ENCODE measurements around the gene ATP12A.
"Not testable (repeated sequence)": the region's sequence is repeated elsewhere in the genome, so short reads cannot be mapped to it uniquely, and the experiment has no call there.

The ATP12A gene

DNA sequence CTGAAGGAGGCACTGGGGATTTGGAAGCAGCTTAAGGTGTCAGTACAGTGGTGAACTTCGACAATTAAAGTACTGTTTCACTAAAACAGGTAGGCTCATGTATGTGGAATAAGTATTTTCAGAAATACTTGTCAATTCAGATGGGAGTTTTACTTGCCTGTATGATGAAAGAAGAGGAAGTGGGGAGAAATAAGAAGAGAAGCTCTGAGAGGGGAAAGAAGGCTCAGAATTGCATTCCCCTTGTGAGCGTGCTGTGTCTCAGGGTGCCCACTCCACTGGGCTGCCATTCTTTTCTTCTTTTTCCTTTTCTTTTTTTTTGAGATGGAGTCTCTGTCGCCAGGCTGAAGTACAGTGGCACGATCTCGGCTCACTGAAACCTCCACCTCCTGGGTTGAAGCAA, 45.2 kb downstream of the ATP12A start:
- Histone ChIP-seq H3K4me1 (ENCODE audit: control insufficient read depth, insufficient read depth, low read length) (no peaks in the 10 kb centered on the region), H3K4me3 (ENCODE audit: low read length) (no peak overlapping the region), H3K9me3 (ENCODE audit: control insufficient read depth, insufficient read depth, low read length) (no peaks in the 10 kb centered on the region), H3K27ac (ENCODE audit: low read length) (no peak overlapping the region), H3K36me3 (ENCODE audit: control insufficient read depth, insufficient read depth, low read length) (no peaks in the 10 kb centered on the region), H3K27me3 (ENCODE audit: control insufficient read depth, insufficient read depth, low read length) (no peaks in the 10 kb centered on the region)
- DNase-seq (ENCODE audit: low read depth, low spot score), result no peak
- WGBS (ENCODE audit: insufficient coverage, insufficient read length), result no CpG with 5 or more reads among the region's 5 CpGs

DNA sequence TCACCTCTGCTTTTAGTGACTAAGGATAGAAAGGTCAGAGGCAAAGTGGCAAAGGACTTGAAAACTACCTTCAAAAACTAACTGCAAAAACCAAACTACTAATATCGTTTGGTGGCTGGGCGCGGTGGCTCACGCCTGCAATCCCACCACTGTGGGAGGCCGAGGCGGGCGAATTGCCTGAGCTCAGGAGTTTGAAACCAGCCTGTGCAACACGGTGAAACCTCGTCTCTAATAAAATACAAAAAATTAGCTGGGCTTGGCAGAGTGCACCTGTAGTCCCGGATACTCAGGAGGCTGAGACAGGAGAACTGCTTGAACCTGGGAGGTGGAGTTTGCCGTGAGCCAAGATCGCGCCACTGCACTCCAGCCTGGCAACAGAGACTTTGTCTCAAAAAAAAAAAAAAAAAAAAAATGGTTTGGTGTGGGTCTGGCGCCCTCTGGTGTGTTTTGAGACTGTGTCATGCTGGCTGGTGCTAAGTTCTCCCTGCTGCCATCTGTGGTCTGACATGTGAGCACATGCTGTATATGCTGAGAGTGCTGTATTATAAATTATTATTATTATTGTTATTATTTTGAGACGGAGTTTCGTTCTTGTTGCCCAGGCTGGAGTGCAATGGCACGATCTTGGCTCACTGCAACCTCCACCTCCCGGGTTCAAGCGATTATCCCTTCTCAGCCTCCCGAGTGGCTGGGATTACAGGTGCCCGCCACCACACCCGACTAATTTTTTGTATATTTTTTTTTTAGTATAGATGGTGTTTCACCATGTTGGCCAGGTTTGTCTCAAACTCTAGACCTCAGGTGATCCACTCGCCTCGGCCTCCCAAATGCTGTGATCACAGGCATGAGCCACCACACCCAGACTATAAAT, 47.8 kb downstream of the ATP12A start:
- WGBS (ENCODE audit: insufficient coverage, insufficient read length), result no CpG with 5 or more reads among the region's 24 CpGs
- Histone ChIP-seq H3K4me1 (ENCODE audit: control insufficient read depth, insufficient read depth, low read length) (no peaks in the 10 kb centered on the region), H3K4me3 (ENCODE audit: low read length) (no peak overlapping the region), H3K27me3 (ENCODE audit: control insufficient read depth, insufficient read depth, low read length) (no peaks in the 10 kb centered on the region), H3K27ac (ENCODE audit: low read length) (no peak overlapping the region), H3K9me3 (ENCODE audit: control insufficient read depth, insufficient read depth, low read length) (no peaks in the 10 kb centered on the region), H3K36me3 (ENCODE audit: control insufficient read depth, insufficient read depth, low read length) (no peaks in the 10 kb centered on the region)
- DNase-seq (ENCODE audit: low read depth, low spot score), result no peak

DNA sequence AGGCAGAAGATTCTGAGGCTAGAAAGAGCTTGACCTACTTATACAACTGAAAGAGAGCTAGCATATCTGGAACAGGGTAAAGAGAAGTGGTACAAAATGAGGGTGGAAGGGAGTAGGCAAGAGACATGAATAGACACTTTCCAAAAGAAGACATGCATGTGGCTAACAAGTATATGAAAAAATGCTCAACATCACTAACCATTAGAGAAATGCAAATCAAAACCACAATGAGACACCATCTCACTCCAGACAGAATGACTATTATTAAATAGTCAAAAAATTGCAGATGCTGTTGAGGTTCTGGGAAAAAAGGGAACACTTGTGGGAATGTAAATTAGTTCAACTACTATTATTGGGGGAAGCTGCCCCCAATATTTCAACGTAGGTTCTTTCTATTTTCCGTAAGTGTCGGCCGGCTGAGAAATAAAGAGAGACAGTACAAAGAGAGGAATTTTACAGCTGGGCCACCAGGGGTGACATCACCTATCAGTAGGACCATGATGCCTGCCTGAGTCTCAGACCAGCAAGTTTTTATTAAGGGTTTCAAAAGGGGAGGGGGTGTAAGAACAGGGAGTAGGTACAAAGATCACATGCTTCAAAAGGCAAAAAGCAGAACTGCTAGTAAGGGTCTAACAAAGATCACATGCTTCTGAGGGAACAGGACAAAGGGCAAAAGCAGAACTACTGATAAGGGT, 50.8 kb downstream of the ATP12A start:
- not testable (repeated sequence) for DNase-seq (ENCODE audit: low read depth, low spot score); H3K9me3 ChIP-seq (ENCODE audit: control insufficient read depth, insufficient read depth, low read length); H3K4me3 ChIP-seq (ENCODE audit: low read length); H3K27me3 ChIP-seq (ENCODE audit: control insufficient read depth, insufficient read depth, low read length); H3K36me3 ChIP-seq (ENCODE audit: control insufficient read depth, insufficient read depth, low read length); H3K4me1 ChIP-seq (ENCODE audit: control insufficient read depth, insufficient read depth, low read length); H3K27ac ChIP-seq (ENCODE audit: low read length)
- no CpG with 5 or more reads among the region's 4 CpGs for WGBS (ENCODE audit: insufficient coverage, insufficient read length)

DNA sequence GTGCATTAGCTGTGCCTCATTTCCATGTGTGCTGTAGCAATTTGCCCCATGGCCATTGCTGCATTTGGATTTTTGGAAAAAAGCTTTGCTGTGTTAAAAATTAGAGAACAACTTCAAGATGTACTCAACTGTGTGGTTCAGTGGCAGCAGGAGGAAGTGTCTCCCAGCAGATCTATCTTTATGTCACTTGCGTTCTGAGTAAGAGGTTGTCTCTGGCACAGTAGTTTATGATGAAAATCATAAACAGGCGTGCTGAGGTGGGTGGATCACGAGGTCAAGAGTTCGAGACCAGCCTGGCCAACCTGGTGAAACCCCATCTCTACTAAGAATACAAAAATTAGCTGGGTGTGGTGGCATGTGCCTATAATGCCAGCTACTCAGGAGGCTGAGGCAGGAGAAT, 54.7 kb downstream of the ATP12A start:
- H3K9me3 ChIP-seq (ENCODE audit: control insufficient read depth, insufficient read depth, low read length), result no peaks in the 10 kb centered on the region
- no peaks in the 10 kb centered on the region for H3K4me1 ChIP-seq (ENCODE audit: control insufficient read depth, insufficient read depth, low read length)
- no peak overlapping the region for H3K4me3 ChIP-seq (ENCODE audit: low read length)
- DNase-seq (ENCODE audit: low read depth, low spot score), result no peak
- H3K36me3 ChIP-seq (ENCODE audit: control insufficient read depth, insufficient read depth, low read length), result no peaks in the 10 kb centered on the region
- no peak overlapping the region for H3K27ac ChIP-seq (ENCODE audit: low read length)
- no peaks in the 10 kb centered on the region for H3K27me3 ChIP-seq (ENCODE audit: control insufficient read depth, insufficient read depth, low read length)
- no CpG with 5 or more reads among the region's 4 CpGs for WGBS (ENCODE audit: insufficient coverage, insufficient read length)

DNA sequence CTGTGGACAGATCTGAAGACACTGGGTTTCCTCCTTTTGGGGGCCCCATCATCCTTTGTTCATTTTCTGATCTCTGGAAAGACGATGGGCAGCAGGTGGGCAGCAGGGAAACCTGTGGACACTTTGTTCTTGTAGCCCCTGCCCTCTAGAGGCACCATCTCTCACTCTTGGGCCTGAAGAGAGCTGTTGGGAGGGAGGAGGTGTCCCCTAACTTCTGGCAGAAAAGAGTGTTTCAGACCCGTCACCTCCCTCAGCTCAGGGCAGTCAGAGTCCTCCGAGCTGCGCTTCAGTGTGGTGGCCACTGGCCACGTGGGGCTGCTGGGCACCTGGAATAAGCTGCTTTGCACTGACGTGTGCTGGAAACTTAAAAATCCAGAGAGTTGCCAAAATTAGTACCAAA, 56.8 kb downstream of the ATP12A start:
- Histone ChIP-seq H3K4me3 (ENCODE audit: low read length) (no peak overlapping the region), H3K27me3 (ENCODE audit: control insufficient read depth, insufficient read depth, low read length) (no peaks in the 10 kb centered on the region), H3K27ac (ENCODE audit: low read length) (no peak overlapping the region), H3K36me3 (ENCODE audit: control insufficient read depth, insufficient read depth, low read length) (no peaks in the 10 kb centered on the region), H3K4me1 (ENCODE audit: control insufficient read depth, insufficient read depth, low read length) (no peaks in the 10 kb centered on the region; the same call in 1 of the 2 replicates), H3K9me3 (ENCODE audit: control insufficient read depth, insufficient read depth, low read length) (no peaks in the 10 kb centered on the region)
- WGBS (ENCODE audit: insufficient coverage, insufficient read length), result no CpG with 5 or more reads among the region's 6 CpGs
- no peak for DNase-seq (ENCODE audit: low read depth, low spot score)

DNA sequence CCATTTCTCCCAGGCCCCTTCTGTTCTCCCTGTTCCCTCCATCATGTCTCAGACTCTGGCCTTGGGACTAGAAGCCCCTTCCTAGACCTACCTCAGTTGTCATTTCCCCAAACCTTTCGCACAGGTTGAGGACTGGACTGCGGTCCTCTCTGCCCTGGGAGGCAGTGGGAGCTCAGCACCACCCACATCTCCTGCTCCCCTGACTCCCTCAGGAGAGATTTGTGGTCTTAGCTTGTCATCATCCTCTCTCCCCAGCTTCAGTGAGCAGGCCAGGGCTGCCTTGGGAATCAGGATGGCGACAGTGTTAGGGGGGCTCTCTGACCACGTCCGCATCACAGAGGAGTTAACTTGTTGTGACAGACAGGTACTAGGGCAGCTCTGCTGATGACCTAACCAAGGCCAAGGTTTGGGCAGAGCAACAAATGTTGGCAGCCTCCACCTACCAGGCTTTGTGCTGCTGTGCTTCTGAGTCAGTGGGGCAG, 58.2 kb downstream of the ATP12A start:
- Histone ChIP-seq H3K9me3 (ENCODE audit: control insufficient read depth, insufficient read depth, low read length) (no peaks in the 10 kb centered on the region), H3K4me1 (ENCODE audit: control insufficient read depth, insufficient read depth, low read length) (no peaks in the 10 kb centered on the region; the same call in 1 of the 2 replicates), H3K27me3 (ENCODE audit: control insufficient read depth, insufficient read depth, low read length) (no peaks in the 10 kb centered on the region; the same call in 1 of the 2 replicates), H3K36me3 (ENCODE audit: control insufficient read depth, insufficient read depth, low read length) (no peaks in the 10 kb centered on the region), H3K27ac (ENCODE audit: low read length) (no peak overlapping the region), H3K4me3 (ENCODE audit: low read length) (no peak overlapping the region)
- no CpG with 5 or more reads among the region's 5 CpGs for WGBS (ENCODE audit: insufficient coverage, insufficient read length)
- no peak for DNase-seq (ENCODE audit: low read depth, low spot score)

DNA sequence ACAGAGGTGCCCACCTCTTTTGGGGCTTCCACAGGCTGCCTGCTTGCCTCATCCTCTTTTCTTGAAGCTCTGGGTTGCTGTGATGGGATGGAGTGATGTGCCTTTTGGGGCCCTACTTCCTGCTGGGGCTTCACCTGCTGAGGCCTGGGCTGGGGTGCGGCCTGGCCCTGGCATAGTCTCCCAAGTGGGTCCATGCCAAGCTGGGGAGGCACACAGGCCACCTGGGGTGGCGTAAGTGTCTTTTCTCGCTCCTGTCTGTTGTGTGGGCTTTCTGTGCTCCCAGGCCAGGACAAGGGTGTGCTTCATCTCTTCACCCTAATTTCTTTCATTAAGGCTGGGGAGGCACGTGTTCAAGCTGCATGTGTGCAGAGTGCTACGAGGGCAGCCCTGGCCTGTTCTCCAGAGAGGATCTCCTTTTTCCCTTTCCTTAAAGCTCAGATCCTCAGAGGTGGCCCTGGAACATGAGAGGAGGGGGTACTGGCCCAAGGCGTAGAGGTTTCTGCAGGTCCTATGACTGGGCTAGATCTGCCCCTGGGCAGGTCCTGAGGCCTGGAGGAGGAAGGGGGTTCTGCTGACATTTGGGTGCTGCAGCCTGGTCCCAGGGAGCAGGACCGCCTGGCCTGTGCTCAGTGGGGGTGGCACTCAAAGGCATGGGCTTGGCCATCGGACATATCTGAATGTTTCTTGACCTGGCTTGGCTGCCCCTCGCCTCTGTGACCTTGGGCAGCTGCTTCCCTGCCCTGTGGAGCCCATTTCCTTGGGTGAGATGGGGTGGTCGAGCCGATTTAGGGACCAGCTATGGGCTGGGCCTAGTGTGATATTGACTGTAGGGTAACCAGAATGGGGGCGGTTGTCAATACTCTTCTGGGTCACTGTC, 60.0 kb downstream of the ATP12A start:
- no peaks in the 10 kb centered on the region; the same call in 1 of the 2 replicates for H3K4me1 ChIP-seq (ENCODE audit: control insufficient read depth, insufficient read depth, low read length)
- H3K4me3 ChIP-seq (ENCODE audit: low read length), result no peak overlapping the region
- no CpG with 5 or more reads among the region's 12 CpGs for WGBS (ENCODE audit: insufficient coverage, insufficient read length)
- H3K9me3 ChIP-seq (ENCODE audit: control insufficient read depth, insufficient read depth, low read length), result no peaks in the 10 kb centered on the region
- no peak for DNase-seq (ENCODE audit: low read depth, low spot score)
- no peaks in the 10 kb centered on the region for H3K36me3 ChIP-seq (ENCODE audit: control insufficient read depth, insufficient read depth, low read length)
- no peak overlapping the region for H3K27ac ChIP-seq (ENCODE audit: low read length)
- peaks cover 15% of the 10 kb centered on the region for H3K27me3 ChIP-seq (ENCODE audit: control insufficient read depth, insufficient read depth, low read length)

DNA sequence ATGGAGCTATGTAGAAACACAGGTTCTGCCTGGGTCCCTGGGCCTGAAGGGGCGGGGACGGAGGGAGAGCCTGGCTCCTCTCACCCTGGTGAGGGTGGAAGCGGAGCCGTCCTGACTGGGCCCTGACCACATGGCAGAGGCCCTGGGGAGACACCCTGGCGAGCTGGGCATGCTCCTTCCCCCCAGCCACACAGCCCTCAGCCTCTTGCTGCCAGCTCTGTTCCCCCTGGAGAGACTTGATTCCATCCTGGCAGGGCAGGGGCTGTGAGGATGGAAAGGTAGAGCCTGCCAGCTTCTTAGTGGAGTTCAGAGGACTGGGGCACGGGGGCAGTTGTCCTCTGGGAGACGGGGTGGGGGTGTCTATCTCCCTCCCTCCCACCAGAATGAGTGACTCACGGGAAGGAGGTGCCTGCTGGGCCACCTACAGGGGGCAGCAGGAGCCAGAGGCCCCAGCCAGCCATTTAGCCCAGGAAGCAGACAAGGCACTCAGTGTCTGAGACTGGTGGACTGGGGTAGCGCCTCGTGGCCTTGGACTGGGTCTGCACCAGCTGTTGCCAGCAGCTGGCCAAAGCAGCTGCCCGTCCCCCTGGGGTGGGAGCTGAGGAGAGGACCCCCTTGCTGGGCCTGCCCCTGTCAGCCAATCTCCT, 60.9 kb downstream of the ATP12A start:
- H3K27ac ChIP-seq (ENCODE audit: low read length), result no peak overlapping the region
- WGBS (ENCODE audit: insufficient coverage, insufficient read length), result no CpG with 5 or more reads among the region's 11 CpGs
- H3K4me3 ChIP-seq (ENCODE audit: low read length), result no peak overlapping the region
- no peak for DNase-seq (ENCODE audit: low read depth, low spot score)
- no peaks in the 10 kb centered on the region for H3K9me3 ChIP-seq (ENCODE audit: control insufficient read depth, insufficient read depth, low read length)
- peaks cover 3% of the 10 kb centered on the region; the same call in 1 of the 2 replicates for H3K4me1 ChIP-seq (ENCODE audit: control insufficient read depth, insufficient read depth, low read length)
- H3K27me3 ChIP-seq (ENCODE audit: control insufficient read depth, insufficient read depth, low read length), result peaks cover 24% of the 10 kb centered on the region
- H3K36me3 ChIP-seq (ENCODE audit: control insufficient read depth, insufficient read depth, low read length), result no peaks in the 10 kb centered on the region; the same call in 1 of the 2 replicates

DNA sequence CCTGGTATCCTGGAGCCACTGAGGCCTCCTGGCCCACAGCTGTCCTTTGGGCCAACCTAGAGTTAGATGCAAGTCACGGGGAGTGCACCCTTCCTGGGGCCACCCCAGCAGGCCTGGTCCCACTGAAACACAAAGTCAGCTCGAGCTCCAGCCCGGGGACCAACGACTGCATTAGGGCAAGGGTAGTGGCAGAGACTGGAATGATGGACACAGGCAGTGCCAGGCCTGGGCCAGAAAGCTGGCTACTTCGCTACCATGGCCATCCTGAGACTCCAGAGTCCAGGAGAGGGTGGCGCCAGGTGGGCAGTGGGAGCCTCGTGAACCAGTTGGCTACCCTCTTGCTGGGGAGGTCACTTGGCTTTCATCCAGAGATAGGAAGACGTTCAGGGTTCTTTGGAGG, 61.6 kb downstream of the ATP12A start:
- H3K4me3 ChIP-seq (ENCODE audit: low read length), result no peak overlapping the region
- no peaks in the 10 kb centered on the region; the same call in 1 of the 2 replicates for H3K36me3 ChIP-seq (ENCODE audit: control insufficient read depth, insufficient read depth, low read length)
- peaks cover 30% of the 10 kb centered on the region for H3K27me3 ChIP-seq (ENCODE audit: control insufficient read depth, insufficient read depth, low read length)
- no peak overlapping the region for H3K27ac ChIP-seq (ENCODE audit: low read length)
- no peak for DNase-seq (ENCODE audit: low read depth, low spot score)
- H3K9me3 ChIP-seq (ENCODE audit: control insufficient read depth, insufficient read depth, low read length), result no peaks in the 10 kb centered on the region
- no CpG with 5 or more reads among the region's 8 CpGs for WGBS (ENCODE audit: insufficient coverage, insufficient read length)
- peaks cover 3% of the 10 kb centered on the region; the same call in 1 of the 2 replicates for H3K4me1 ChIP-seq (ENCODE audit: control insufficient read depth, insufficient read depth, low read length)

All from iPS DF 6.9 (cell line).